Progenitor cell of endocrine pancreas (in vitro differentiated cells): Measurements from ENCODE around the gene GALNTL6. TPM values are rescaled to one million over a fixed set of nuclear protein-coding genes. Genes with fewer than 3 reads are reported as not detected.

Source experiments
- DNase-seq: peaks from one replicate; pipeline ENCODE4 v3.0.0; 2021; ENCODE audit warnings: low spot score; ENCODE audit not compliant: unreplicated experiment
- H3K27ac Mint-ChIP-seq: 2 replicates; pipeline ENCODE4 v1.8.0; 2021; ENCODE audit warnings: mild to moderate bottlenecking, moderate library complexity, mixed read lengths
- H3K27me3 Mint-ChIP-seq: 2 replicates; pipeline ENCODE4 v1.8.0; 2021; ENCODE audit warnings: mixed read lengths
- H3K36me3 Mint-ChIP-seq: 2 replicates; pipeline ENCODE4 v1.8.0; 2022; ENCODE audit warnings: mixed read lengths; ENCODE audit not compliant: insufficient read depth
- H3K4me1 Mint-ChIP-seq: 2 replicates; pipeline ENCODE4 v1.8.0; 2021; ENCODE audit warnings: low read depth, mixed read lengths
- H3K4me3 Mint-ChIP-seq: 2 replicates; pipeline ENCODE4 v1.8.0; 2021; ENCODE audit warnings: low read depth, mild to moderate bottlenecking, moderate library complexity, mixed read lengths
- H3K9me3 Mint-ChIP-seq: 2 replicates; pipeline ENCODE4 v1.8.0; 2021; ENCODE audit warnings: low read depth, mixed read lengths
- CTCF ChIP-seq: fragments of 200-600 bp; sonication (generic); IDR thresholded peaks from one replicate; pipeline ENCODE4 v1.5.0; 2021; ENCODE audit warnings: antibody characterized with exemption, mild to moderate bottlenecking; ENCODE audit not compliant: unreplicated experiment
- total RNA-seq: library from RNA; stranded (reverse); gene quantifications from 2 replicates; pipeline ENCODE4 v1.2.1, GENCODE V29; 2021

GALNTL6 gene
- total RNA-seq, 1 donor from 2014 or later: 0.14 TPM

DNA sequence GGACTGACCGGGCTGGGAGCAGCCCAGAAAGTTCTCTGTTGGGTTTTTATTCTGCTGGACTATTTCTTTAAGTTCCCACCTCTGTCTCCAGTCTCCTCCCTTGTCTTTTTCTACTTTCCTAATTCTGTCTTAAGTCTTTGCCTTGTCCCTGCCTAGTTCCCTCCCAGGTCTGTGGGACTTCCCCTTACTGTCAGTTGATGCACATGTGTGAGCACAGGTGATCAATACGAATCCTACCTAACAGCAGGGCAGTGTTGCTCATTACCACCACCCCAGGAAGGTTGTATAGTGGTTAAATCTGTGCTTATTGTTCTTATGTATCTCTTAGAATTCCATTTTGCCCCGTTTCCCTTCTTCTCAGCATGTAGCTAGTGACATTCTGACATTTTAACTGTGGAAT lies 62.1 kb downstream of the GALNTL6 start:
- TF ChIP-seq CTCF: no peak
- no peaks in the 10 kb centered on the region for H3K36me3 Mint-ChIP-seq
- H3K4me1 Mint-ChIP-seq: no peaks in the 10 kb centered on the region
- no peaks in the 10 kb centered on the region for H3K27me3 Mint-ChIP-seq
- H3K9me3 Mint-ChIP-seq: no peaks in the 10 kb centered on the region
- no peak for DNase-seq
- H3K4me3 Mint-ChIP-seq: no peak overlapping the region
- H3K27ac Mint-ChIP-seq: no peak overlapping the region

DNA sequence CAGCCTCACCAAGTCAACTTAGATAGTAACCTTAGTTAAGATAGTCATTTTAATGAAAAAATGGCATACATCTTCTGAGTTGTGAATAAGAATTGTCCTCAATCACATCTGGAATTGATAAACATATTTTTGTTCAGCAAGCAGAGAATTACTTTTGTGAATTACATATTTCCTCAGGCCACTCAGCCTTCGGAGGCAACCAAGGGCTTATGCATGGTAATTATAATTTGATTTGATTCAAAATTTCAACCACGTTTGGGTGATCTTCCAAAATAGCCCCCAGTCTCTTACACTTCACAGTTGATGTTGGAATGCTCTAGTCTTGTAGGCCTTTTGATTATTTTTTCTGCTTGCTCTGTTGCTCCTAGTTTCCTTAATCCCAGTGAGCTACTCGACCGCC lies 63.4 kb downstream of the GALNTL6 start:
- no peaks in the 10 kb centered on the region for H3K9me3 Mint-ChIP-seq
- TF ChIP-seq CTCF: no peak
- H3K27me3 Mint-ChIP-seq: no peaks in the 10 kb centered on the region
- no peaks in the 10 kb centered on the region for H3K4me1 Mint-ChIP-seq
- H3K4me3 Mint-ChIP-seq: no peak overlapping the region
- H3K27ac Mint-ChIP-seq: no peak overlapping the region
- no peaks in the 10 kb centered on the region for H3K36me3 Mint-ChIP-seq
- DNase-seq: no peak

- Mint-ChIP-seq H3K9me3 (no peaks in the 10 kb centered on the region), H3K4me3 (no peak overlapping the region), H3K27me3 (no peaks in the 10 kb centered on the region), H3K36me3 (no peaks in the 10 kb centered on the region), H3K4me1 (no peaks in the 10 kb centered on the region), H3K27ac (peak overlapping the region; percentile 15)
- no peak for DNase-seq
- TF ChIP-seq CTCF: no peak
Observed at GRCh38 chr4:171880136-171880535, 66.9 kb downstream of the GALNTL6 start.

DNA sequence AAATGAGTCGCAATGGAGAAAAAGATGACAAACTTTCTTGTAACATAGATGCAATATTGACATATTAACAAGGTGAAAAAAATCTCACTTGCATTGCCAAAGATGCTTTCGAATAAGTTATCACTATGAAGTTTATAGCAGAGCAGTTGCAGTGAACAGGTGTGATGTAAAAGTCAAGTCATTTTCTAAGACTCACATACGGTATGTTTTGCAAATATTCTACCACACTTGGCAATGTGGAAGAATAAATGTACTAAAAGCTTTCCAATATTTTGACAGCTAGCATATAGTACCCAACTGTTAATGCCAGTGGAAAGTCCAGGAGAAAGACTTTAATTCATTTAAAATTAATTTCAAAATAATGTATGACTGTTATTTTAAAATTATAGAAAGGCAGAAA lies 76.5 kb downstream of the GALNTL6 start:
- Mint-ChIP-seq H3K36me3 (no peaks in the 10 kb centered on the region), H3K4me3 (no peak overlapping the region), H3K9me3 (peaks cover 4% of the 10 kb centered on the region), H3K4me1 (no peaks in the 10 kb centered on the region), H3K27me3 (no peaks in the 10 kb centered on the region), H3K27ac (no peak overlapping the region)
- DNase-seq: no peak
- no peak for TF ChIP-seq CTCF

DNA sequence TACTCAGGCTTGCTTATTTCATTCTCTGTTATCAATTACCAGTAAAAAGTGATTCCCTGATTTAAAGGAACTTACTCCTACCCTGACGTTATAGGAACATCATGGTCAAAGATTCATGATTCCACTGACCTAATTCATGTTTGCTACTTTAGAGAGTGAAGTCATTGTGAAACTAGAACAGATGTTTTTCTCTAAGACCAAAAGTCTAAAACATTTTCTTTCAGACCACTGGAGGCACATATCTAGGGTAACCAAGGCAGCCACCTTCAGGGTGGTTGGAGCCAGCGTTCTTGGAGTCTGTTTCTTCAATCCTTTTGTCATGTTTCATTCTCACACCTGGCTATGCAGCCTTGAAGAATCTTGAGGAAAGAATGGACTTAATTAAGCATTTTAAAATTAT lies 77.8 kb downstream of the GALNTL6 start:
- Mint-ChIP-seq H3K27ac (no peak overlapping the region), H3K9me3 (peaks cover 4% of the 10 kb centered on the region), H3K4me3 (no peak overlapping the region), H3K4me1 (no peaks in the 10 kb centered on the region), H3K36me3 (no peaks in the 10 kb centered on the region), H3K27me3 (no peaks in the 10 kb centered on the region)
- no peak for DNase-seq
- TF ChIP-seq CTCF: no peak
